Left kidney (tissue), 2 donors: ENCODE results near the gene RASEF. TPM values are rescaled to one million over a fixed set of nuclear protein-coding genes. Genes with fewer than 3 reads are reported as not detected.

Experiments used
- DNase-seq: peaks from one replicate; pipeline ENCODE4 v3.0.0-alpha.2; 2013
- polyA plus RNA-seq: library from polyadenylated mRNA; unstranded; fragments of 120-200 nt; gene quantifications from one replicate; pipeline ENCODE4 v1.2.1, GENCODE V29; 2013; ENCODE audit not compliant: insufficient read length

RASEF gene
- polyA plus RNA-seq, 1 donor, result 8.5 TPM

GRCh38 chr9:83012922-83013838 lies 49.8 kb downstream of the RASEF start:
- no peak for DNase-seq

DNA sequence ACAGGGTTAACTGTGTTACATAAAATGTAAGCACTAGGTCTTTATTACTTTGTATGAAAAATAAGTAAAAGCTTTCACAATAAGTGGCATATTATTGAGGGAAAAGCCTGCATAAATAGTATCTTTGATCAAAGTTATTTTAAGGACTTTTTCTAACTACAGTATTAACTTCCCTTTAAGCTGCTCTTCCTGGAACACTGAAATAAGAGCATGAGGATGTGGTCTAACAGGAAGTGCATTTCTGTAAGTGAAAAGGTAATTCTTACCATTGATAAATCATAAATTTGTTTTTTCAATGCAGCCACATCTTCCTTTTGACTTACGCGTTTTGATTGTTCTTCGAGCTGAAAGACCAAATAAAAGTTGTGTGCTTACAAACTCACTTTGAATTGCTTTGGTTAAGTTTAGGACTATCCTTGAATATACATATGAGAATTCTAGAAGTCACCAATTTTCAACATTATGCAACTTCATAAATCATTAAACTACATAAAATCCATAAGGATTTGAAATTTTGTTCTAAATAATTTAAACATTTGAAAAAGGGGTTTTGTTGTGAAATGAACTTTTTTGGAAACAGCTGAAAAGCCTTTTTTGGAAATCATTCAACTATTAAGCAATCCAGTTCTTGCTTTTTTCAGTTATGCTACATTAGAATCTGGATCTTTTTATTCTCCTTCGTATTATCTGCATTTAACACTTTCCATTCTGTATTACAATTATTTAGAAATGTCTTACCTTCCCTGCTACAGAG lies 50.6 kb downstream of the RASEF start:
- DNase-seq, result no peak

GRCh38 chr9:83011611-83012010 lies 51.3 kb downstream of the RASEF start:
- no peak for DNase-seq

DNA sequence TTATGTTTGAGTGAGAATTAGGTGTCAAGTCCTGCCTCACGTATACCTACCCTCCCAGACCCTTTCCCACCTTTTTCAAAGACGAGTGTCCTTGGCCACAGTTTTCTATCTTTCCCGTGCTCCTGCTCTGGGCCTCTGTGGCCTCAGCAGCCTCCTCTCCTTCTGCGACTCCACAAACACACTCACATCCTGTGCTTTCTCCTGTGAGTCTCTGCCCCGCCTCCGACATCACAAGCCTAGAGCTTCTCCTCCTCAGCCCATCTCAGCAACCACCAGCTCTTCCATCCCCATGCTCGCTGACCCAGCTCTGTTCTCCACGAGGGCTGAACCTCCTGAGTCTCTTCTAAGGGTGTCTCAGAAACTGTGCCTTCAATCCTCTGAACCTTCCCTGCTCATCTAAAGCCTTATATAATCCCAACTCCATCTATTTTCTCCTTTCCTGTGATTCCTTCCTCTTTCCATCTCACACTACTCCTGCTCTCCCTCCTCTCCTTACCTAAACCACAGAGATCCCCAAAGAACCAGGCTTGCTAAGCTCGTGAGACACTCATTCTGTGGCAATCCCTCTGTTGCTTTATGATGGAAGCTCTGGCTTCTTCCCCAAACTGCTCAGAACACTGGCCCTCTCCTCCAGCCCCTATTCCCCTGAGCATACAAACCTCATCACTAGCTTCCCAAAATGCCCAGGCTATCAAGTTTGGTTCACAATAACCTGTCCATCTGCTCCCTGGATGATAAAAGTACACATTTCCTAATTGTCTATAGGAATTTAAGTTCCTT lies 55.2 kb downstream of the RASEF start:
- no peak for DNase-seq

DNA sequence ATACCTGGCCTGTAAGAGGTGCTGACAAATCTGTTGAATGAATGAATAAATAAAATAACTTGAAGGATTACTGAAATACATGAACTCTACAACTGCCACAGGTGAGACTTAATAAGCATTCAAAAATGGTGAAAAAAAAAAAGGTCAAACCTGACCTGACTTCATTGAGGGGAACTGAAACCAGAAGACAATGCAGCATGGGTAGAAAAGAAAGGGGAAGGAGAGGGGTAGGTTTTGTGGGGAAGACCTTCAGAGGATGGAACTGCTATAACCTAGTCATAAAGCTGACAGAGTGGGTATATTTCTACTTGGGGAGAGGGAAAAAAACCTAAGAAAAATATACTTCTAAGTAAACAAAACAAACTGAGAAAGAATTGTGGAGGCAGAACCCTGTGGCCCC lies 56.6 kb downstream of the RASEF start:
- no peak for DNase-seq

- DNase-seq, result no peak
These were observed 57.0 kb downstream of the RASEF start for GRCh38 chr9:83005963-83006362.

DNA sequence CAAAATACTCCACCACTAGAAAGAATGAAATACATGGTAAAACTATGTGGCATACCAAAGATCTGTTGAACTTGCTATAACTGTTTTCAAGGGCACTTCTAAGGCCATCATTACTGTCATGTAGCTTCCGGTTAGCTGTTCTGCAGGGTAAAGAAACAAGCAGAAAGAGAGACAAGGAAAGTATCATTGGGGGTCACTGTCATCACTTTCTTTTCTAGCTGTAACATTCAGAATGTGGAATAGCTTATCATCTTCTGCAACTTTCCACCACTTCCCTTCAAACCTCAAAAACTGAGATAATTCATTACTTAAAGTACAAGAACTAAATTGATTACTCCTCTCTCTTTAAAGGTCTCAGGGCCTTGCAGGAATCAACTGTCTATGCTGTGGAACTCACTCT lies 57.6 kb downstream of the RASEF start:
- no peak for DNase-seq

DNA sequence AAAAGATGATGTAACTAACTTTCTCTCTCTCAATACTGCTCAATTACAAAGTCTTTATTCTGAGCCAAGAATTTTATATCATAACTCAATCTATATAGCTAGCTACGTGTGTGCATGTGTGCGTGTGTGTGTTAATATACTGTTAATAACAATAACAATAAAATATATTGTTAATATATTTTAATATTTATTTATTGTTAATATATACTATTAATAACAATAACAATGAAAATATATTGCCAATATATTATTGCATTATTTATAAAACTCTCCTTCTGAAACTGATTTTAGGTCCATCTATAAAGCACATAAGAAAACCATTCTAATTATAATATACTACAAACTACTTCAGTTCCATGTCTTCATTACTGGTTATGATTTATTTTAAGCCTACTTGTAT lies 60.6 kb downstream of the RASEF start:
- DNase-seq, result no peak

GRCh38 chr9:83000765-83001164 lies 62.2 kb downstream of the RASEF start:
- DNase-seq, result no peak

DNA sequence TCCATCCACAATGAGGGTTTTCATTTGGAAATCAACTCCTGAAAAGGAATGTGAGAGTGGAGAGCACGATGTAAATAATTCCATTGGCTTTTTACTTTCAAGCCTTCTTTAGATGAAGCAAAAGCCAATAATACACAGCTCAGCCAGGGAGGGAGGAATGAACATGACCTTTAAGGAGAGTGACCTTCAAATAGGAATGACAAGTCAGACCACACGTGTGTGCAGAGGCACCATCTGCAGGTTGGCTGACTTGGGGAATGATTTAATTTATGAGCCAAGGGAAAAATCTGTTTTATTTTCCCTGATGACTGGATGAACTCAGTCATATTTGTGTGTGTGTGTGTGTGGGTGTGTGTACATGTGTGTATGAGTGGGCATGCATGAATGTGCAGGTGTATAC lies 64.5 kb downstream of the RASEF start:
- DNase-seq, result no peak

GRCh38 chr9:82997476-82998140 lies 65.3 kb downstream of the RASEF start:
- no peak for DNase-seq

GRCh38 chr9:82996941-82997340 lies 66.0 kb downstream of the RASEF start:
- DNase-seq, result no peak

- no peak for DNase-seq
These were observed 68.9 kb downstream of the RASEF start for GRCh38 chr9:82993856-82994605.

- DNase-seq, result no peak
These were observed 71.3 kb downstream of the RASEF start for GRCh38 chr9:82991671-82992070.

GRCh38 chr9:82989929-82990328 lies 73.0 kb downstream of the RASEF start:
- no peak for DNase-seq

DNA sequence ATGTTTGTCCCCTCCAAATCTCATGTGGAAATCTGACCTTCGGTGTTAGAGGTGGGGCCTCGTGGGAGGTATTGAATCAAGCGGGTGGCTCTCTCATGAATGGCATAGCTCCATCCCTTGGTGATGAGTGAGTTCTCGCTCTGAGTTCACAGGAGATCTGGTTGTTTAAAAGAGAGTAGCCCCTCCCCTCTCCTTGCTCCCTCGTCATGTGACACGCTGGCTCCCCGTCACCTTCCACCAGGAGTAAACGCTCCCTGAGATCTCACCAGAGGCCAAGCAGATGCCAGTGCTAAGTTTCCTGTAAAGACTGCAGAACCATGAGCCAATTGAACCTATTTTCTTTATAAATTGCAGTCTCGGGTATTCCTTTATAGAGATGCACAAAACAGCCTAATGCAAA lies 74.5 kb downstream of the RASEF start:
- DNase-seq, result no peak

DNA sequence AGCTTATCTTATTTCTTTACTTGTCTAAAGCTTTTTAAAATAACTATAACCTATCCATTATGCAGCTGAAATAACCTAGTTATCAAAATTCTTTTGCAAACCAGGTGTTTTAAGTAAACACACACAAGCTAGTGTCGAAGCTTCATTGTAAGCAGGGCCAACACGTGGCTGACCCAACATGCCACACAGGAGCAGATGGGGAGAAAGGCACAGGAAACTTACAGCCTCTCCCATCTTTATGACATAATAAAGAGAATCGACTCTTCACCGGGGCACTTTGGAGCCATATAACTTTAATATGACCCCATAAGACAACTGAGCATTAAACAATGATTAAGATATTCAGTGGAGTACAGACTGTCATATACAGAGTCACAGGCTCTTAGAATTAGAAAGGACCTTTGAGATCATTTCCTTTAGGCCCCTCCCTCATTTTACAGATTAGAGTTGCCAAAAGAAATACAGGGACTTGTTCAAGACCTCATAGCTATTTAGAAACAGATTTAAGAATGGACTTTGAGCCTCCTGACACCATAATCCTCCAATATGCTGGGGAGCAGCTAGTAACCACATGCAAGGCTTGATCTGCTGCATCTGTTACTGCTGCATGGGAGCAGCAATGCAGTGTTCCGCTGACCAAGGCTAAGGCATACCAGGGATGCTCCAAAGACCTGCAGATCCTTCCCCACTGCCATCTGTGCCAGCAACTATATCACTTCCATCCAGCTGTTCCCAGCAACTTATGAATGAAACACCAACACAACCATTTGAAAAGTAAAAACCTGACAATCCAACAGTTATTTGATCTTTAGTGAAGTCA lies 75.4 kb downstream of the RASEF start:
- DNase-seq, result no peak

GRCh38 chr9:82981552-82981951 lies 81.4 kb downstream of the RASEF start:
- DNase-seq, result no peak

GRCh38 chr9:82975176-82975575 lies 87.8 kb downstream of the RASEF start:
- no peak for DNase-seq

DNA sequence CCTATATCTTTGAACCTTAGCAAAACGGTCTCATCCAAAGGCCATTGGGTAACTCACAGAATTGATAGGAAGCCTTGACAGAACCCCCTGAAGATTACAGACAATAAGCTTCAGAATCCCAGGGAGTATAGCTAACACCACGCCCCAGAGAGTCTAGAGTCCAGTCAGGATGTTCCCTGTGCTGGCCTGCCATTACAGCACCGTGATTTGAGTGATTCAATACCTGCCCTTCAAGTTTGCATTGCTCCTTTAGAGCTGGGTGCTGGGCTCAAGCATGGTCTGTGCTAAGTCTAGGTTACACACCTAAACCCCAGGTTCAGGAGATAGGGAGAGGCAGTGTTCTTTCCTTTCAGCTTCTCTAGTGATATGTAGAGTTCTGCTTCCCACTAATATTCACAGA lies 90.5 kb downstream of the RASEF start:
- DNase-seq, result no peak
